Right lobe of liver (tissue), 6 donors: Measurements from ENCODE around the gene ZFPM1. TPM values are rescaled to one million over a fixed set of nuclear protein-coding genes. Genes with fewer than 3 reads are reported as not detected.

Experiments used
- ATAC-seq, 4 donors: fragments of 200-7000 bp; cut with Tn5 transposase; one replicate each; pipeline ENCODE4 v1.9.1; 2020; ENCODE audit warnings: mild to moderate bottlenecking in 4 of 4, moderate library complexity in 4 of 4
- DNase-seq, 3 donors: peaks; one replicate each; pipeline ENCODE4 v3.0.0-alpha.2; 2020
- H3K27ac ChIP-seq, 3 donors: fragments of 200-600 bp; one replicate each; pipeline ENCODE4 v1.8.0; 2022
- H3K27me3 ChIP-seq, 2 donors: fragments of 200-600 bp; one replicate each; pipeline ENCODE4 v1.8.0; 2022
- H3K36me3 ChIP-seq, 4 donors: fragments of 200-600 bp; sonication (generic) in 1 of 4; one replicate each; pipeline versions ENCODE4 v1.5.1 to v1.8.0; 2017 to 2022; ENCODE audit warnings: control low read depth in 1 of 4
- H3K4me1 ChIP-seq, 4 donors: fragments of 200-600 bp; sonication (generic) in 1 of 4; one replicate each; pipeline versions ENCODE4 v1.5.1 to v1.8.0; 2017 to 2022; ENCODE audit warnings: control low read depth in 1 of 4
- H3K4me3 ChIP-seq, 3 donors: fragments of 200-600 bp; one replicate each; pipeline ENCODE4 v1.8.0; 2022
- H3K9me3 ChIP-seq, 4 donors: fragments of 200-600 bp; sonication (generic) in 1 of 4; one replicate each; pipeline versions ENCODE4 v1.5.1 to v1.8.0; 2017 to 2022; ENCODE audit warnings: control low read depth in 1 of 4
- CTCF ChIP-seq, 4 donors: fragments of 200-600 bp in 3 of 4; fragments of 450-650 bp in 1 of 4; IDR thresholded peaks; one replicate each; pipeline versions ENCODE4 v1.5.1 to v1.8.0; 2016 to 2022; ENCODE audit warnings: antibody characterized with exemption in 4 of 4, mild to moderate bottlenecking in 2 of 4
- POLR2A ChIP-seq: fragments of 450-650 bp; IDR thresholded peaks from one replicate; pipeline ENCODE4 v1.6.1; 2017; ENCODE audit warnings: antibody characterized with exemption, mild to moderate bottlenecking
- WGBS: methylation state at CpG from one replicate; pipeline ENCODE4 v1.1.6; 2018; ENCODE audit warnings: low coverage, low lambda C conversion rate; ENCODE audit not compliant: insufficient coverage; ENCODE audit errors: missing lambda C conversion rate; 5-methylcytosine and 5-hydroxymethylcytosine counted together
- intact Hi-C, 2 donors: fragments of 100-400 bp; cut with DNase I; formaldehyde crosslinking; loops; one replicate each; pipeline versions ENCODE4 v1.11.2 to v1.14.1; 2022
- total RNA-seq, 6 experiments: library from RNA; depleted of rRNA in 2 of 6; stranded (reverse); fragments of >200 nt in 2 of 6; fragmentation: NEBNext Ultra II Directional in 3 of 6; extraction: Animal tissue kit (Norgen Biotek cat#: 25700) in 3 of 6; gene quantifications; one replicate each; pipeline versions ENCODE4 v1.1.0 to v1.2.4, GENCODE V29; 2016 to 2023
- donor health status: DM: no; HTN: yes; CAD: no.
- donor health status: DM: no; HTN: no; CAD: no.
- donor health status: DM: no; HTN: no; CAD: no.
- donor health status: DM: no; HTN: yes; CAD: no.
- donor health status: DM: no; HTN: yes; CAD: no.

ZFPM1 gene
- total RNA-seq, 6 experiments from 2014 or later = 3.8 to 15.5 (median 8.3) TPM

- no peak overlapping the region for H3K4me3 ChIP-seq
- intact Hi-C loops = no loop called here
- TF ChIP-seq POLR2A = no peak
- no peak for TF ChIP-seq CTCF (IDR thresholded peaks at IDR 0.05)
- H3K27ac ChIP-seq = no peak overlapping the region
- no peaks in the 10 kb centered on the region for H3K36me3 ChIP-seq
- no peaks in the 10 kb centered on the region for H3K9me3 ChIP-seq
- DNase-seq (no peak), ATAC-seq (no peak)
- no peaks in the 10 kb centered on the region for H3K4me1 ChIP-seq
- no peaks in the 10 kb centered on the region for H3K27me3 ChIP-seq
- WGBS = 89% methylated on average over 6 of the region's 19 CpGs
These were observed 24.9 kb upstream of the ZFPM1 start for GRCh38 chr16:88428156-88428555.

- H3K36me3 ChIP-seq = no peaks in the 10 kb centered on the region
- intact Hi-C loops = no loop called here
- 73% methylated on average over 5 of the region's 34 CpGs for WGBS
- no peak overlapping the region for H3K27ac ChIP-seq
- DNase-seq (no peak), ATAC-seq (no peak)
- H3K4me3 ChIP-seq = no peak overlapping the region
- no peaks in the 10 kb centered on the region for H3K4me1 ChIP-seq
- H3K27me3 ChIP-seq = no peaks in the 10 kb centered on the region
- no peak for TF ChIP-seq POLR2A
- no peak for TF ChIP-seq CTCF (IDR thresholded peaks at IDR 0.05)
- H3K9me3 ChIP-seq = no peaks in the 10 kb centered on the region
These were observed 24.3 kb upstream of the ZFPM1 start for GRCh38 chr16:88428616-88429386.

- Histone ChIP-seq H3K27ac (peak overlapping the region in 2 of 3 donors; percentile 54 to 57), H3K4me3 (peak overlapping the region; percentile 26 to 46 (median 33)), H3K27me3 (no peaks in the 10 kb centered on the region), H3K4me1 (no peaks in the 10 kb centered on the region), H3K36me3 (no peaks in the 10 kb centered on the region), H3K9me3 (no peaks in the 10 kb centered on the region)
- no peak for DNase-seq
- intact Hi-C loops = no loop called here
- 44% methylated on average over 9 of the region's 48 CpGs for WGBS
- no peak for ATAC-seq
- no peak for TF ChIP-seq POLR2A
- TF ChIP-seq CTCF (IDR thresholded peaks at IDR 0.05) = no peak
These were observed 23.5 kb upstream of the ZFPM1 start for GRCh38 chr16:88429387-88430184.

- Histone ChIP-seq H3K36me3 (no peaks in the 10 kb centered on the region), H3K27ac (peak overlapping the region; percentile 31 to 57 (median 54)), H3K27me3 (no peaks in the 10 kb centered on the region), H3K4me1 (no peaks in the 10 kb centered on the region), H3K4me3 (peak overlapping the region; percentile 26 to 46 (median 33)), H3K9me3 (no peaks in the 10 kb centered on the region)
- no peak for TF ChIP-seq POLR2A
- TF ChIP-seq CTCF (IDR thresholded peaks at IDR 0.05) = no peak
- ATAC-seq (peak; percentile 5 to 39 (median 22)), DNase-seq (no peak)
- 0% methylated on average over 1 of the region's 36 CpGs for WGBS
- intact Hi-C loops = no loop called here
These were observed 22.9 kb upstream of the ZFPM1 start for GRCh38 chr16:88430185-88430523.
